Gastrocnemius medialis (tissue), 4 donors: Measurements from ENCODE around the gene ASB10. TPM values are rescaled to one million over a fixed set of nuclear protein-coding genes. Genes with fewer than 3 reads are reported as not detected.

Source experiments
- ATAC-seq, 2 donors: fragments of 150-250 bp; one replicate each; pipeline ENCODE4 v1.9.1; 2016
- DNase-seq, 2 donors: peaks; one replicate each; pipeline ENCODE4 v3.0.0-alpha.2; 2019
- H3K27ac ChIP-seq, 4 donors: fragments of 200-600 bp; sonication (generic); 1 replicate in 1 of 4; 2 replicates in 3 of 4; pipeline ENCODE4 v1.5.1; 2016 to 2018; ENCODE audit warnings: mild to moderate bottlenecking in 2 of 4, moderate library complexity in 1 of 4
- H3K27me3 ChIP-seq, 3 donors: fragments of 200-600 bp; sonication (generic) in 2 of 3; 1 replicate in 1 of 3; 2 replicates in 2 of 3; pipeline versions ENCODE4 v1.5.1 to v1.6.0; 2016 to 2019; ENCODE audit warnings: mild to moderate bottlenecking in 1 of 3, moderate library complexity in 1 of 3
- H3K36me3 ChIP-seq, 2 donors: fragments of 200-600 bp; sonication (generic) in 1 of 2; one replicate each; pipeline ENCODE4 v1.5.1; 2017 to 2018
- H3K4me1 ChIP-seq, 2 donors: fragments of 200-600 bp; sonication (generic) in 1 of 2; one replicate each; pipeline ENCODE4 v1.5.1; 2016 to 2017; ENCODE audit warnings: mild to moderate bottlenecking in 2 of 2
- H3K4me3 ChIP-seq, 4 donors: fragments of 200-600 bp; sonication (generic) in 3 of 4; 1 replicate in 1 of 4; 2 replicates in 3 of 4; pipeline ENCODE4 v1.5.1; 2016 to 2019; ENCODE audit warnings: mild to moderate bottlenecking in 2 of 4
- H3K9me3 ChIP-seq, 3 donors: fragments of 200-600 bp; sonication (generic) in 2 of 3; 1 replicate in 1 of 3; 2 replicates in 2 of 3; pipeline ENCODE4 v1.5.1; 2016 to 2019
- POLR2A ChIP-seq, 2 donors: fragments of 450-650 bp; IDR thresholded peaks; one replicate each; pipeline ENCODE4 v1.6.1; 2017; ENCODE audit warnings: antibody characterized with exemption in 2 of 2, mild to moderate bottlenecking in 2 of 2, moderate library complexity in 2 of 2
- in situ Hi-C, 4 donors: fragments of 200-750 bp; cut with MboI; loops; one replicate each; pipeline versions ENCODE4 v1.15.0 to v1.8.0; 2017; ENCODE audit warnings: low sequenced_read_pairs in 4 of 4
- intact Hi-C: fragments of 100-400 bp; cut with DNase I; formaldehyde crosslinking; loops from one replicate; pipeline ENCODE4 v1.15.1; 2023; ENCODE audit warnings: low total_unique reads
- total RNA-seq, 4 donors: library from RNA; depleted of rRNA; stranded (reverse); fragments of >200 nt; gene quantifications; one replicate each; pipeline versions ENCODE4 v1.1.0 to v1.2.3, GENCODE V29; 2016
- TF ChIP-seq, protein P1 (sequence below), 5 experiments: fragments of 450-650 bp in 3 of 5; fragments of 200-600 bp in 2 of 5; sonication (generic) in 2 of 5; IDR thresholded peaks in 4 of 5; conservative IDR thresholded peaks in 1 of 5; 1 replicate in 4 of 5; 2 replicates in 1 of 5; pipeline ENCODE4 v1.5.1; 2016 to 2019; ENCODE audit warnings: antibody characterized with exemption in 5 of 5, mild to moderate bottlenecking in 3 of 5, moderate library complexity in 3 of 5

Gene ASB10
- total RNA-seq, 4 donors from 2014 or later = 17.1 to 24.8 (median 21.6) TPM

- no peak for TF ChIP-seq POLR2A (IDR thresholded peaks at IDR 0.05)
- TF ChIP-seq, protein P1, sequence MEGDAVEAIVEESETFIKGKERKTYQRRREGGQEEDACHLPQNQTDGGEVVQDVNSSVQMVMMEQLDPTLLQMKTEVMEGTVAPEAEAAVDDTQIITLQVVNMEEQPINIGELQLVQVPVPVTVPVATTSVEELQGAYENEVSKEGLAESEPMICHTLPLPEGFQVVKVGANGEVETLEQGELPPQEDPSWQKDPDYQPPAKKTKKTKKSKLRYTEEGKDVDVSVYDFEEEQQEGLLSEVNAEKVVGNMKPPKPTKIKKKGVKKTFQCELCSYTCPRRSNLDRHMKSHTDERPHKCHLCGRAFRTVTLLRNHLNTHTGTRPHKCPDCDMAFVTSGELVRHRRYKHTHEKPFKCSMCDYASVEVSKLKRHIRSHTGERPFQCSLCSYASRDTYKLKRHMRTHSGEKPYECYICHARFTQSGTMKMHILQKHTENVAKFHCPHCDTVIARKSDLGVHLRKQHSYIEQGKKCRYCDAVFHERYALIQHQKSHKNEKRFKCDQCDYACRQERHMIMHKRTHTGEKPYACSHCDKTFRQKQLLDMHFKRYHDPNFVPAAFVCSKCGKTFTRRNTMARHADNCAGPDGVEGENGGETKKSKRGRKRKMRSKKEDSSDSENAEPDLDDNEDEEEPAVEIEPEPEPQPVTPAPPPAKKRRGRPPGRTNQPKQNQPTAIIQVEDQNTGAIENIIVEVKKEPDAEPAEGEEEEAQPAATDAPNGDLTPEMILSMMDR (IDR thresholded peaks at IDR 0.05 in 4 of 5, conservative IDR thresholded peaks at IDR 0.05 in 1 of 5) = no peak
- Histone ChIP-seq H3K4me3 (no peak overlapping the region), H3K27ac (peak overlapping the region in 1 of 4 donors; percentile 34), H3K9me3 (no peaks in the 10 kb centered on the region), H3K4me1 (peaks cover 18 to 19% of the 10 kb centered on the region in 2 donors), H3K27me3 (no peaks in the 10 kb centered on the region), H3K36me3 (peaks cover 0 to 10% of the 10 kb centered on the region in 2 donors)
- in situ Hi-C loops (loop anchor here in 2 of 4 donors (10.0 kb wide), 1 partner anchor 53 kb away; no protein-coding TSS in a partner anchor), intact Hi-C loops (no loop called here)
- DNase-seq = peak in 1 of 2 donors; percentile 5
- ATAC-seq = no peak
Observed at GRCh38 chr7:151177310-151177709, 9.7 kb downstream of the ASB10 start.

DNA sequence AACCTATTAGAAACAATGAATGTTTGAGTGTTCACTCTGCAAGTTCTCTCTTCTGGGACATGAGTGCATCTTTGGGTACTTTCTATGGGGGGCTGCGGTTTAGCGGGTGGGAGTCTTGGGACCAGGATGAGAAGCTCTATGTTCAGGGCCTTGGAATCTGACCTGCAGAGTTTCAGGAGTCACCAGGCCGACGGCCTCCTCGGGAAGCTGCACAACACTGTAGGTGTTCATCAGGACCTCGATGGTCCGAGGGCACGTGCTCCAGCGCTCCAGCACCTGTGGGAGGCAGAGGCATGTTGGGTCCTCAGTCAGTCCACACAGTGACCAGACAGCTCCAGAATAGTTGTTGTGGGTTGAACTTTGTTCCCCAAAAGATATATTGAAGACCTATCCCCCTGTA is 10.6 kb downstream of the ASB10 start:
- Histone ChIP-seq H3K27me3 (no peaks in the 10 kb centered on the region), H3K4me1 (peaks cover 11 to 19% of the 10 kb centered on the region in 2 donors), H3K27ac (peak overlapping the region in 1 of 4 donors; percentile 4), H3K4me3 (no peak overlapping the region), H3K9me3 (no peaks in the 10 kb centered on the region), H3K36me3 (peaks cover 0 to 10% of the 10 kb centered on the region in 2 donors)
- DNase-seq (peak in 1 of 2 donors; percentile 7), ATAC-seq (no peak)
- intact Hi-C loops = no loop called here
- in situ Hi-C loops = loop anchor here in 2 of 4 donors (10.0 kb wide), 1 partner anchor 52 kb away; no protein-coding TSS in a partner anchor
- TF ChIP-seq, protein P1 (IDR thresholded peaks at IDR 0.05 in 4 of 5, conservative IDR thresholded peaks at IDR 0.05 in 1 of 5) = no peak
- no peak for TF ChIP-seq POLR2A (IDR thresholded peaks at IDR 0.05)

DNA sequence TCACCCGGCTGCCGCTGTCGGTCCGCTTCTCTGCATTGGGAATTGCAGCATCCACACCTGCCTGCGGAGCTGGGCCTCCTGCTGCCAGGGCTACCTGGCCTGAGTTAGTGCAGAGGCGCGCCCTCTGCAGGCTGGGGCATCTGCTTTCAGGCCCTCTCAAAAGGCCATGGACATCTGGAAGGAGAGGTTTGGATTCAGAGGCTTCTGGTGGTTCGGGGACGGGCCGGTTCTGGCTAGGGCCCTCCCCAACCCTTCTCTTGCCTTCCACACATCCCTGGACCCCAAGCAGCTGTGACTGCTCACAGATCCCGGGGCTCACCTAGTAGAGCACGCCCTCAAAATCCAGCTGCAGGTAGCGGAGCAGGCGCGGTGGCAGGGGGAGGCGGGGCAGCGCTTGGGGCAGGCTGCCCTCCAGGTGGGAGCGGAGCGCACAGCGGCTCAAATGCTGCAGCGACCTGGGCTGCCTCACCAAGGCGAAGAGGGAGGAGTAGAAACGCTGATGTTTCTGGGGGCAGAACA is 11.2 kb downstream of the ASB10 start:
- in situ Hi-C loops = loop anchor here in 2 of 4 donors (10.0 kb wide), 1 partner anchor 51 kb away; no protein-coding TSS in a partner anchor

DNA sequence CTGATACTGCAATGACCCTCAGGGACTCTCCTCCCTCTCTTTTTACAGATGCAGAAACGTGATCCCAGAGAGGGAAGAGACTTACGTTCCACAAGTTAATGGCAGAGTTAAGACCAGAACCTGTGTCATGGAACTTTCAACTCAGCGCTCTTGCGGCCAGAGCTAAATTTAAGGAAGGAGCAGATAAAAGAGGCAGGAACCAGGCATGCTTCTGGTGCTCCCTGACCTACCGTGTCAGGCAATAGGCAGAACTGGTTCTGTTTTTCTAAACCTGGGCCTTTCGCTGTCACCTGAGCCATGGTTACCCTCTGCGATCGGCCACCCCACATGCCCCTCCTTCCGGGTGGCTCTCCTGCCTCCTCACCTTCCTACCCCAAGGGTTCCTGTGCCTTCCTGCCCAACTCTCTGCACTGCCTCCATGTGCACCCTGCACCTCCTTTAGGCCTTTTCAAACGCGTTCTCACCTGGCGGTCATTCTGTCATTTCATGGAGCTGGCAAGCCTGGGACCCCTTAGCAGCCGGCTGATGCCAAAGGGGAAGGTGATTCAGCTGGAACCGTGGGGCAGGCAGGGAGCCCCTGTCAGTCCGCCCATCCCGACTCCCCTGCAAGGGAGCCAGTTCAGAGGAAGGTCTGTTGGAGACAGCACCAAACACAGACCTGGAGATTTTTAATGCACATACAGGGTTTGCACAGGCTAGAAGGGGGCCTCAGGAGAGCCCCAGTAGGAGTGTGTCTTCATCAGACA is 11.8 kb downstream of the ASB10 start:
- ATAC-seq (no peak), DNase-seq (no peak)
- H3K27me3 ChIP-seq = no peaks in the 10 kb centered on the region
- peak overlapping the region in 1 of 4 donors; percentile 39 for H3K27ac ChIP-seq
- no peaks in the 10 kb centered on the region for H3K36me3 ChIP-seq
- intact Hi-C loops = no loop called here
- H3K9me3 ChIP-seq = no peaks in the 10 kb centered on the region
- peaks cover 7 to 10% of the 10 kb centered on the region in 2 donors for H3K4me1 ChIP-seq
- TF ChIP-seq POLR2A (IDR thresholded peaks at IDR 0.05) = no peak
- TF ChIP-seq, protein P1 (IDR thresholded peaks at IDR 0.05 in 4 of 5, conservative IDR thresholded peaks at IDR 0.05 in 1 of 5) = no peak
- H3K4me3 ChIP-seq = no peak overlapping the region
- in situ Hi-C loops = loop anchor here in 2 of 4 donors (10.0 kb wide), 1 partner anchor 50 kb away; no protein-coding TSS in a partner anchor

More for the DNA sequence above, 11.2 kb downstream of the ASB10 start:
- no peaks in the 10 kb centered on the region for H3K27me3 ChIP-seq
- peak in 1 of 2 donors; percentile 6 for DNase-seq
- no peak overlapping the region for H3K4me3 ChIP-seq
- no peak for ATAC-seq
- intact Hi-C loops = no loop called here
- H3K4me1 ChIP-seq = peaks cover 8 to 14% of the 10 kb centered on the region in 2 donors
- H3K36me3 ChIP-seq = peaks cover 0 to 6% of the 10 kb centered on the region in 2 donors
- no peaks in the 10 kb centered on the region for H3K9me3 ChIP-seq
- peak overlapping the region in 1 of 4 donors; percentile 39 for H3K27ac ChIP-seq
- TF ChIP-seq, protein P1 (IDR thresholded peaks at IDR 0.05 in 4 of 5, conservative IDR thresholded peaks at IDR 0.05 in 1 of 5) = no peak
- TF ChIP-seq POLR2A (IDR thresholded peaks at IDR 0.05) = no peak
